Stimulated activated CD4-positive, alpha-beta T cell treated with anti-CD3 and anti-CD28 coated beads, Interleukin-2, amount 100 ng/mL, for 48 hours (primary cell): ENCODE measurements around the gene NCKAP5L.
"Not testable (repeated sequence)": the region's sequence is repeated elsewhere in the genome, so short reads cannot be mapped to it uniquely, and the experiment has no call there.

Source experiments
- DNase-seq, 2 donors: peaks; one replicate each; pipeline ENCODE4 v3.0.0-alpha.2; 2020

Gene NCKAP5L

GRCh38 chr12:49796606-49797448, 31.4 kb downstream of the NCKAP5L start:
- no peak for DNase-seq

DNA sequence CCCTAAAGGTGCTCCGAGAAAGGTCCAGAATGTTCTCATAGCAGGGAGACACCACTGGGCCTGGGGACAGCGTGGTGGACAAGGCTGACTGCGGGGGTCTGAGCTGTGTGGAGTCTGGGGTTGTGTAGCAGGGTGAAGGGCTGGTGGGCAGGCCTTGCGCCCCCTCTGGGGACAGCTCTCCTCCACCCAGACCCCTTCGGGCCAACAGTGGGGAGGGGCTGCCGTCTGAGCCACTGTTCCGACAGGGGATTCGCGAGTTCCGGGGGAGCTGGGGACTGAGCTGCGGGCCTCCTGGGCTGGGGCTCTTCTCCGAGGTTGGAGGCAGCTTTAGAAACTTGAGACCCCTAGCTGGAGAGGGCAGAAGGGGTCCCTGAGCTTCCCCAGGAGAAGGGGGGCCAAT, 32.1 kb downstream of the NCKAP5L start:
- no peak for DNase-seq

GRCh38 chr12:49795654-49796105, 32.5 kb downstream of the NCKAP5L start:
- no peak for DNase-seq

DNA sequence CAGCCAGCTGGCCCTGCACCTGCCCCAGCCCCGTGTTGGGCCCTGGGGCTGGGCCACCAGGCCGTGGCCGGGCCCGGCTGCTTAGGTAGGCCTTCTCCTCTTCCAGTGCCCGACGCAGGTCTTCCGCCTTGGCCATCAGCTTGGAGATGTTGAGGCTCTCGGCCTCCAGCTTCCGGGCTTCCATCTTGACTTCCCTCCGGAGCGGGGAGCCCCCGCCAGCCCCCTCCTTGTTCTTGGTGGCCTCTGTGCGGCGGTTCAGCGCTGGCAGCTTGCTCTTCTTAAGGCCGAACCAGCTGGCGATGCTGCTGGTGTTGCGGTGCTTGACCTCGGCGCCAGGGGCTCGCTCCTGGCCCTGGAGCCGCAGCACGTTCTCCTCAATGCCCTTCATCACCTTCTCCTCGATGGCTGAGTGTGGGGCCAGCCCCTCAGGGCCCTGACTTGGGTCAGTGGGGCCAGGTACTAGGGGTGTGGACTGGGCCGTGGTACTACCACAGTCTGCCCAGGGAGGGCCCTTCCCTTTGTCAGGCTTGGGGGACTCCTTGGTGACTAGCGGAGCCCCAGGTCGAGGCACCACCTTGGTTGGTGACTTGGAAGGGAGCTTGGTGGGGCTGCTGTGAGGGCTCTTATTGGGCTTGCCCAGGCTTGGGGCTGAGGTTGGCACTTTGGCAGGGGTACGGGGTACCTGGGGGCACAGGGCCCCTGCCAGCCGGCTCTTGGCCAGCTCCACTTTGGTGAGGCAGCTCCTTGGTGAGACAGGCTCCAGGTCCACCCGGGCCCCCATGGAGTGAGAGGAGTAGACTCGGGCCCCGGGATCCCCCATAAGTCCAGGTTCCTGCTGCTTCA, 33.2 kb downstream of the NCKAP5L start:
- DNase-seq = no peak

DNA sequence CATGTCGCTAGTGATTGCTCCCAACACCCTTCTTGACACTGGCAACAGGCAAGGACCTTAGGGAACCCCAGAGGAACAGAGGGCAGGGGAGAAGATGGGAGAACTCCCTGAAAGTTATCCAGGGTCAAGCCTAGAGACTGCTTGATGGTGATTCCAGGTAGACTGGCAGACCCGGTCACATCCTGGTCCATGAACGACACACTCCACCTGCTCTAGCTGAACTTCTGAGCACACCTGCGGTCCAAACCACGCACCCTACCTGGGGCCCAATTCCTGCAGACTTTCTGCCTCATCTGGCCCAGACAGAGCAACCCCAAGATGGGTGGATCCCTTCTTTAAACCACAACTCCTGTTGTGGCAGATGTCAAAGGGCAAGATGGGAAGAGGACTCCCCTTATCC, 34.2 kb downstream of the NCKAP5L start:
- DNase-seq = no peak

- DNase-seq = no peak
Observed at GRCh38 chr12:49793620-49794019, 34.6 kb downstream of the NCKAP5L start.

DNA sequence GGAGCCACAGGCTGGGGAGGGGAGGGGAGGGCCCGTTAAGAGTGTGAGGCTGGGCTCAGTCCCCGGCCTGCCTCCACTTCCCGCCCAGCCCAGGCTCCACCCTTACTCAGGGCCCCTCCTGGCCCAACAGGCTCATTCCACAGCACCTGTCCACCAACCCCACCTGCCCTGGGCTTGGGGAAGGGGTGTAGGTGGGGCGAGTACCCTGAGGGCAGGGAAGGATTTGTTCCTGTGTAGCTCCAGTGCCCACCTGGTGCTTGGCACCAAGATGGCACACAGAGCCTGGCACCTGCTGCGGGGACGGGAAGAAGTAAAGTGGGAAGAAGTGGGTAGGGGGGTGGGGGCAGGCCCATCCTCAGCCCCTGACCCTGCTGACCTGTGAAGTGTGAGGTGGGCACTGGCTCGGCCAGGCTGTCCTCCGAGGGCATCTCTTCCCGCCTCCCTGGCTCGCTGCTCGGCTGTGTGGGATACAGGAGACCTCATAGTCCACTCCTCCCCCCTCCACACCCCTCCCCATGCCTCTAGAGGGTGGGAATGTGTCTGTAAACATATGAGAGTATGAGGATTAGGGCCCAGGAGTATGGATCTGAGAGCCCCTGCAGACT, 35.1 kb downstream of the NCKAP5L start:
- DNase-seq = no peak

DNA sequence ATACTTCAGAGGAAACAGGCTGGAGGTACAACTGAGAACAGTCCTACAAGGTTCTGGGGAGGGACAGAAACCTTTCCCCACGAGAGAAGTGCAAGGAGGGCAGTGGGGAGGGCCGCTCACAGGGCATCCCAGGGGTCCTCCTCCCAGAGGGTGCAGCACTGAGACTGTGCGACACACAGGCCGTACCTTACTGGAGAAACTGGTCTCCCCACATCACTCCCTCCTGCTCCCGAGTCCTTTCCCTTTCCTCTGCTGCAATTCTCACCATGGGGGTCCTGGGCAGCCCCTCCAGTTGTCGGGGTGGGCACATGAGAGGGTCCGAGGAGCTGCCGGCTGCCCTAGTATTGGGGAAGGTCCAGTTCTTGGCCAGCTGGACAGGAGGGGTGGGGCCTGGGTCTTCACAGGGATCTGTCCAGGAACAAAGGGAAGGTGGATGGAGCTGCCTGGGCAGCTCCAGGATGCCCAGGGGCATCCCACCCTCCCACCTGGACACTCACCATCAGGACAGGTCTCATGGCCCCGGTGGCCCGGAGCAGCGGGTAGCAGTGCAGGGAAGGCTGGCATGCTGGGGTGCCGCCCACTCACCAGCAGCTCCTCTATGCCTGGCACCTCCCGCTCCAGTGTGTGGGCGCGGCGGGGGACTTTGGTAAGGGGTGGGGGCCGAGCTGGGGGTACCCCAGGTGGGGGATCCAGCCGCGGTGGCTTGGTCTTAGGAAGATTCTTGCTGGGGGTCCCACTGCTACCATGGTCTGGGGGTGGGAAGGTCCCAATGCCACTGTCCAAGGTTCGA, 35.8 kb downstream of the NCKAP5L start:
- no peak for DNase-seq

GRCh38 chr12:49791700-49792099, 36.5 kb downstream of the NCKAP5L start:
- no peak for DNase-seq

- DNase-seq = no peak
Observed at GRCh38 chr12:49790741-49791555, 37.3 kb downstream of the NCKAP5L start.

DNA sequence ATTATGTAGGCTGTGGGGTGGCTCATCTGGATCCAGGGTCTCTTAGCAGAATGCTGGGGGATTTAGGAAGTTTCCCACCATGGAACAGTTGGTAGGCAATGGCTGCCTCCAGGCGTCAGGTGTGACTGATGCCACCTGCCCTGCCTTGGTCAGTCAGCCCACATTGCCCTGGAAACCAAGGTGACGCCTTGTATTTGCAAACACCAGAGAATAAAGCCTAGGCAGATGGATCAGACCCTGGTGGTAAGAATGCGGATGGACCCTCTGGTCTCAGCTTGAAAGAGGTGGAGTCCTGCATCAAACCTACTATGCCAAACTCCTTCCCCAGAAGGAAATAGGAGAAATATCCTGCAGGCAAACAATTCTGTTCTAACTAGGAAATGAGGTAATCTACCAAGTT, 38.2 kb downstream of the NCKAP5L start:
- no peak for DNase-seq

DNA sequence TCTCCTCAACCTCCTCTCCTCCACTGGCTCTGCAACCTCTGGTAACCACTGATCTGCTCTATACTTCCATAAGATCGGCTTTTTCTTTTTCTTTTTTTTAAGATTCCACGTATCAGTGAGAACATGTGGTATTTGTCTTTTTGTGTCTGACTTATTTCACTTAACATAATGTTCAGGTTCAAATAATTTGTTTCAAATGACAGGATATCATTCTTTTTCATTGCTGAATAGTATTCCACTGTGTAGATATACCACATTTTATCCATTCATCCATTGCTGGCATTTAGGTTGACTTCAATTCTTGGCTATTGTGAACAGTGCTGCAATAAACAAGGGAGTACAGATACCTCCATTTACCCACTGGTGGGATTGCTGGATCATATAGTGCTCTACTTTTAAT, 40.5 kb downstream of the NCKAP5L start:
- DNase-seq = no peak

- DNase-seq = no peak
Observed at GRCh38 chr12:49784756-49785409, 43.3 kb downstream of the NCKAP5L start.

- no peak for DNase-seq
Observed at GRCh38 chr12:49783917-49784676, 44.1 kb downstream of the NCKAP5L start.

GRCh38 chr12:49780914-49781313, 47.3 kb downstream of the NCKAP5L start:
- not testable (repeated sequence) for DNase-seq

DNA sequence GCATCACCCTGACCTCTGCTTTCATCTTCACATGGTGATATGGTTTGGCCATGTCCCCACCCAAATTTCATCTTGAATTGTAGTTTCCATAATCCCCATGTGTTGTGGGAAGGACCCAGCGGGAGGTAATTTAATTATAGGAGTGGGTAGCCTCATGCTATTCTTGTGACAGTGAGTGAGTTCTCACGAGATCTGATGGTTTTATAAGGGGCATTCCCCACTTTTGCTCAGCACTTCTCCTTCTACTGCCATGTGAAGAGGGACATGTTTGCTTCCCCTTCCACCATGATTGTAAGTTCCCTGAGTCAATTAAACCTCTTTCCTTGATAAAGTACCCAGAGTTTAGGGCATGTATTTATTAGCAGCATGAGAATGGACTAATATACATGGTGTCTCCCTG, 48.6 kb downstream of the NCKAP5L start:
- DNase-seq = no peak

DNA sequence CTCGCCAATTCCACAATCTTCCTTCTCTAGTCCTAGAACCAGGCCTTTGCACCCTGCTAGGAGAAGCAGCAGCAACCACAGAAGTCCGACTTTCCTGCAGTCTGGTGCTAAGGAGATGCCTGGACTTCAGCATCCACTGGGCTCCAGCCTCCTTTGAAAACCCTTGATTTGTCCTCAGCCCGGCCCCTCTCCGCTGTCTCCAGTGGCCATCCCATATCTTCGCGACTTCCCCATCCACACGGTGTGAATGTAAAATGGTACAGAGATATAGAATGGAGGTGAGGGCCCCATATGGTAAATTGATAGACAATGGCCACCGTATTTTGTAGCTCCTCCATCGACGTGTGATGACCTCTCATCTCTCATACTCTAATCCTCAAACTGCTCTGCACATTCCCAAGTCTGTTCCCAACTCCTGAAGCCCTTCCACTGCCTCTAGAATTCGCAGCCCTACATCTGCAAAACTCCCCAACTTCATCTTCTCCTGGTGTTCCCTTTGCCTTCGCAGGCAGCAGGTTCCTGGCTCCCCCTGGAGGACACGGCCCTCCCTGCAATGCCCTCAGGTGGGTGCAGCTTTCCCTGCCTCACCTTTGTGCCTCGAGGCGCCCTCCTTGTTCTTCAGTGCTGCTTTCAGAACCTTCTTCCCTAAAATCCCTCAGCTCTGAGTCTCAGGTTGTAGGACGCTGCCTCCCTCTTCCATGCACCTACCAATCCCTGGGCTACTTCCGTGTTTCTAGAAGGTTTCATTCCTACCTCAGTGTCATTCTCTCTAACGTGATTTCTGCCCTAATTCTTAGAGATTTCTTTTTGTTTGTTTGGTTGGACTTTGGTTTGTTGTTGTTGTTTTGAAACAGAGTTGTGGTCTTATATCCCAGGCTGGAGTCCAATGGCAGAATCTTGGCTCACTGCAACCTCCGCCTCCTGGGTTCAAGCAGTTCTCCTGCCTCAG, 50.1 kb downstream of the NCKAP5L start:
- DNase-seq = peak; percentile 73 to 75

DNA sequence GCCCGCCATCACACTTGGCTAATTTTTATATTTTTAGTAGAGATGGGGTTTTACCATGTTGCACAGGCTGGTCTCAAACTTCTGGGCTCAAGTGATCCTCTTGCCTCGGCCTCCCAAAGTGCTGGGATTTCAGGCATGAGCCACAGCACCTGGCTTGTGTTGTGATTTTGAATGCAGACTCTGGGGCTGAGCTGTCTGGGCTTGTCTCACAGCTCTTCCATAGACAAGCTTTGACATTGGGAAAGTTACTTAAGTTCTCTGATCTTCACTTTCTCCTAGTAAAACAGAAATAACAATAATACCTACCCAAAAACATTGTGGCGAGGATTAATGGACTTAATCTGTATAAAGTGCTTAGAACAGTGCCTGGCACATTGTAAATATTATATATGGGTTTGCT, 50.9 kb downstream of the NCKAP5L start:
- DNase-seq = no peak

DNA sequence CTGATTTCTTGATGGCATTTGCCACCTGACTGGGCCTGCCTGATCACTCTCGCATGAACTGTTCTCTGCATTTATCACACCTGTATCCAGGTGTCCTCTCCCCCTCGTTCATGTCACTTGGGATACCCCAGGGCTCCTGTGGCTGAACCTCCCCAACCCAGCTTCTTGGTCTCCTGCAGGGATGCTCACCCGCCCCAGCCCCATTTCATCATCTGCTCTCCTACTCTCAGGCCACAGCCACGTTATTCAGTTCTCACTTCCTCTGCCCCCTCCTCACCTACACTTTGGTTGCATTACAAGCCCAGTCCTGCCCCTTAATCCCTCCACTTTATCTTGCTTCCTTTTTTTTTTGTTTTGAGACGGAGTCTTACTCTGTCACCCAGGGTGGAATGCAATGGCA, 51.4 kb downstream of the NCKAP5L start:
- DNase-seq = no peak
